ENCODE measurements around the gene HNF1B.

DNA sequence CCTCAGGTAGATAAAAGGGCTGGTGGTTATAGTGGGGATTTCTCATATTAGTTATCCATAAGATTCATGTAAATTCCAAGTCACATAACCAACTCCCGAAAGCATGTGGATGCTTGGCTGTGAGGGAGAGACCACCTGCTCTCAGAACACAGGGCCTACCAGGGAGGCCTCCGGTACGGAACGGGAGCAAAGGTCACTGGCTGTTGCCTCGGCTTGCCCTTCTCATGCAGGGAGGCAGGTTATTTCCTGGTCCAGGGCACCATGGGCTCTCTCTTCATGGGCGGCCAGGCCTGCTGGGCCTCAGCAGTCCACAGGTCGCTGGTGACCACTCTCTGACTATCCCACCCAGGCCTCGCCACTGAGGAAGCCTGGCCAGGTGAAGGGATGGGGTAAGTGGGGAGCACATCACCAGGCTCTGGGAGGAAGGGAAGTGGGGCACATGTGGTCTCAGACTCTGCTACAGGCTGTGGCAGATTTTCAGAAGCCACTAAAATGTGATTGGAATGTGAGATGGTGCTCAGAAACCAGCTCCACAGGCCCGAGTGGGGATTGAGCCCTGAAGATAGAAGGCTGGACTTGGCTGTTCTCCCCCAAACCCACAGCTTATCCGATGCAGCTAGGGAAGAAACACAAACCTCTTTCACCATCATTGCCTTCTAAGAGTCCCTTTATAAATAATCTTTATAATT, 45.4 kb downstream of the HNF1B start:
- TF ChIP-seq, protein P1, sequence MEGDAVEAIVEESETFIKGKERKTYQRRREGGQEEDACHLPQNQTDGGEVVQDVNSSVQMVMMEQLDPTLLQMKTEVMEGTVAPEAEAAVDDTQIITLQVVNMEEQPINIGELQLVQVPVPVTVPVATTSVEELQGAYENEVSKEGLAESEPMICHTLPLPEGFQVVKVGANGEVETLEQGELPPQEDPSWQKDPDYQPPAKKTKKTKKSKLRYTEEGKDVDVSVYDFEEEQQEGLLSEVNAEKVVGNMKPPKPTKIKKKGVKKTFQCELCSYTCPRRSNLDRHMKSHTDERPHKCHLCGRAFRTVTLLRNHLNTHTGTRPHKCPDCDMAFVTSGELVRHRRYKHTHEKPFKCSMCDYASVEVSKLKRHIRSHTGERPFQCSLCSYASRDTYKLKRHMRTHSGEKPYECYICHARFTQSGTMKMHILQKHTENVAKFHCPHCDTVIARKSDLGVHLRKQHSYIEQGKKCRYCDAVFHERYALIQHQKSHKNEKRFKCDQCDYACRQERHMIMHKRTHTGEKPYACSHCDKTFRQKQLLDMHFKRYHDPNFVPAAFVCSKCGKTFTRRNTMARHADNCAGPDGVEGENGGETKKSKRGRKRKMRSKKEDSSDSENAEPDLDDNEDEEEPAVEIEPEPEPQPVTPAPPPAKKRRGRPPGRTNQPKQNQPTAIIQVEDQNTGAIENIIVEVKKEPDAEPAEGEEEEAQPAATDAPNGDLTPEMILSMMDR (IDR thresholded peaks at IDR 0.05): no peak
- no peak for TF ChIP-seq EP300 (IDR thresholded peaks at IDR 0.05)
- no peak for TF ChIP-seq POLR2A (IDR thresholded peaks at IDR 0.05)
- TF ChIP-seq POLR2AphosphoS5 (IDR thresholded peaks at IDR 0.05): no peak
